Right lobe of liver (tissue), 4 donors: ENCODE measurements around the gene HLA-DQB2.

ENCODE experiments used
- POLR2A ChIP-seq: fragments of 450-650 bp; IDR thresholded peaks from one replicate; pipeline ENCODE4 v1.6.1; 2017; ENCODE audit warnings: antibody characterized with exemption, mild to moderate bottlenecking
- TF ChIP-seq, protein P1 (sequence below), 4 donors: fragments of 200-600 bp in 3 of 4; fragments of 450-650 bp in 1 of 4; IDR thresholded peaks; one replicate each; pipeline versions ENCODE4 v1.5.1 to v1.8.0; 2016 to 2022; ENCODE audit warnings: antibody characterized with exemption in 4 of 4, mild to moderate bottlenecking in 2 of 4
- donor health status: DM: no; HTN: no; CAD: no.
- donor health status: DM: no; HTN: no; CAD: no.
- donor health status: DM: no; HTN: yes; CAD: no.

DNA sequence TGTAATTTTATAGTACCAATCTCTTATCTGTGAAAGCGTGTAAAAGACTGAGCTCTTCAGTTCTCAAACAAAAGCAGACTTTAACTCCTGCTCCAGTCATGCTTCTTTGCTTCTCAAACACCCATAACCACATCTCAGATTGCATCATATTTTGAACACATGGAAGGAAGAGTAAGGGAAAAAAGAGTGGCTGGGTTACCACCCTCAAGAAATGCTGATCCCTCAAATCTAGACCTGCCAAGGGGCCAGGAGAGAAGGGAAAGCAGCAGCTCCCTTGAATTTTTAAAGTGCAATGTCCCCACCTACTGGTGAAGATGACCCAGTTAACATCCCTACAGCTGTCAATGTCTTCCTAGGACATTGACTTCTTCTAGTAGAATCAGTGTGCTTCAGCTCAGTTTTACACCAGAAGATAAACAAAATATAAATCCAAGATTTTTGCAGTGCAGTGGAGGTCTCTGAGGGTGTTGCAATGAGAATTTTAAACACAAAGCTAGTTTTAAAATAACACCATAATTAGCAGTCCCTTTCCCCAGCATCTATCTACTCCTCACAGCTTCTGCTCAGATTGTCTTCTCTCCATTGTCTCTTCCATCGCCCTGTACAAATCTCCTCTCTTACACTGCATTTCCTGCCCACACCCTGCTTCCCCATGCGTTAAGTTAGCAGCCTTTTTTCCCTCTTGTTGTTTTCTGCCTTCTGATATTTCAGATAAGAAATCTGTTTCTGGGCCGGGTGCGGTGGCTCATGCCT is 22.6 kb upstream of the HLA-DQB2 start:
- TF ChIP-seq, protein P1, sequence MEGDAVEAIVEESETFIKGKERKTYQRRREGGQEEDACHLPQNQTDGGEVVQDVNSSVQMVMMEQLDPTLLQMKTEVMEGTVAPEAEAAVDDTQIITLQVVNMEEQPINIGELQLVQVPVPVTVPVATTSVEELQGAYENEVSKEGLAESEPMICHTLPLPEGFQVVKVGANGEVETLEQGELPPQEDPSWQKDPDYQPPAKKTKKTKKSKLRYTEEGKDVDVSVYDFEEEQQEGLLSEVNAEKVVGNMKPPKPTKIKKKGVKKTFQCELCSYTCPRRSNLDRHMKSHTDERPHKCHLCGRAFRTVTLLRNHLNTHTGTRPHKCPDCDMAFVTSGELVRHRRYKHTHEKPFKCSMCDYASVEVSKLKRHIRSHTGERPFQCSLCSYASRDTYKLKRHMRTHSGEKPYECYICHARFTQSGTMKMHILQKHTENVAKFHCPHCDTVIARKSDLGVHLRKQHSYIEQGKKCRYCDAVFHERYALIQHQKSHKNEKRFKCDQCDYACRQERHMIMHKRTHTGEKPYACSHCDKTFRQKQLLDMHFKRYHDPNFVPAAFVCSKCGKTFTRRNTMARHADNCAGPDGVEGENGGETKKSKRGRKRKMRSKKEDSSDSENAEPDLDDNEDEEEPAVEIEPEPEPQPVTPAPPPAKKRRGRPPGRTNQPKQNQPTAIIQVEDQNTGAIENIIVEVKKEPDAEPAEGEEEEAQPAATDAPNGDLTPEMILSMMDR (IDR thresholded peaks at IDR 0.05), result peak; percentile 56 to 80 (median 66)
- TF ChIP-seq POLR2A, result no peak
